HG03175 (cell line): ENCODE data around the gene PRKCA.
"Not testable (repeated sequence)": the region's sequence is repeated elsewhere in the genome, so short reads cannot be mapped to it uniquely, and the experiment has no call there.

Experiments used
- ATAC-seq: cut with Tn5 transposase; IDR thresholded peaks from one replicate; pipeline ENCODE4 v1.9.1; 2021; ENCODE audit warnings: mild to moderate bottlenecking, moderate library complexity; ENCODE audit not compliant: unreplicated experiment

The PRKCA gene

GRCh38 chr17:66379996-66380395 is 77.6 kb downstream of the PRKCA start:
- ATAC-seq, result no peak

- ATAC-seq, result no peak
These were observed 79.4 kb downstream of the PRKCA start for GRCh38 chr17:66381701-66382362.

- no peak for ATAC-seq
These were observed 80.9 kb downstream of the PRKCA start for GRCh38 chr17:66383333-66383732.

- ATAC-seq, result no peak
These were observed 84.3 kb downstream of the PRKCA start for GRCh38 chr17:66386498-66387351.

- ATAC-seq, result no peak
These were observed 85.1 kb downstream of the PRKCA start for GRCh38 chr17:66387392-66387981.

GRCh38 chr17:66392783-66393437 is 90.5 kb downstream of the PRKCA start:
- ATAC-seq, result no peak

- ATAC-seq, result no peak
These were observed 93.5 kb downstream of the PRKCA start for GRCh38 chr17:66395961-66396360.

GRCh38 chr17:66397486-66397885 is 95.1 kb downstream of the PRKCA start:
- no peak for ATAC-seq

GRCh38 chr17:66398059-66398458 is 95.6 kb downstream of the PRKCA start:
- ATAC-seq, result no peak

GRCh38 chr17:66398617-66399016 is 96.2 kb downstream of the PRKCA start:
- no peak for ATAC-seq

- no peak for ATAC-seq
These were observed 97.0 kb downstream of the PRKCA start for GRCh38 chr17:66399441-66399840.

GRCh38 chr17:66400041-66400688 is 97.8 kb downstream of the PRKCA start:
- not testable (repeated sequence) for ATAC-seq

- no peak for ATAC-seq
These were observed 98.3 kb downstream of the PRKCA start for GRCh38 chr17:66400698-66401097.

GRCh38 chr17:66401364-66401763 is 99.0 kb downstream of the PRKCA start:
- ATAC-seq, result no peak

GRCh38 chr17:66403846-66404556 is 101.6 kb downstream of the PRKCA start:
- ATAC-seq, result no peak

- ATAC-seq, result no peak
These were observed 103.6 kb downstream of the PRKCA start for GRCh38 chr17:66405836-66406677.

- ATAC-seq, result no peak
These were observed 104.6 kb downstream of the PRKCA start for GRCh38 chr17:66406701-66407644.

GRCh38 chr17:66407864-66408263 is 105.5 kb downstream of the PRKCA start:
- no peak for ATAC-seq
